Right lobe of liver (tissue), 4 donors: Measurements from ENCODE around the gene CFLAR.

Source experiments
- CTCF ChIP-seq, 4 donors: fragments of 200-600 bp in 3 of 4; fragments of 450-650 bp in 1 of 4; IDR thresholded peaks; one replicate each; pipeline versions ENCODE4 v1.5.1 to v1.8.0; 2016 to 2022; ENCODE audit warnings: antibody characterized with exemption in 4 of 4, mild to moderate bottlenecking in 2 of 4
- POLR2A ChIP-seq: fragments of 450-650 bp; IDR thresholded peaks from one replicate; pipeline ENCODE4 v1.6.1; 2017; ENCODE audit warnings: antibody characterized with exemption, mild to moderate bottlenecking
- donor health status: DM: no; HTN: no; CAD: no.
- donor health status: DM: no; HTN: no; CAD: no.
- donor health status: DM: no; HTN: yes; CAD: no.

DNA sequence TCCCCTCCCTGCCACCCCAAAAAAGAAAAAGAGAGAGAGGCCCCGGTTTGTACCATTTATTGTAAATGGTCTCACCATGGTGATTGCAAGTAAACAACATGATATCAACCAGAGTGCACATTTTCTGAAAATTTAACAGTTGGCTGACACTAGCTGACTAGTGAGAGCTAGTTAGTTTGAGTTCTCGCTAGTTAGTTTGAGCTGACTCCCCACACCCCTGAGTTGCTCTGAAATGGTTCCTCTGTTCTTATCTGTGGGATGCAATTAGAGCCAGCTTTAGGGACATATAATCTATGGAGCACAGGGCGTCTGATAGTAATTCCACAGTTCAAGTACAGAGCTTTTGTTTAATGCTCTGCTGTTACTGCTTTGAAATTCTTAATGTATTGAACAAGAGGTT lies 80.0 kb downstream of the CFLAR start:
- TF ChIP-seq CTCF (IDR thresholded peaks at IDR 0.05): no peak
- no peak for TF ChIP-seq POLR2A
